EL (cell line): ENCODE measurements around the gene PIH1D1.

Experiments used
- DNase-seq: peaks from one replicate; pipeline ENCODE4 v3.0.0-alpha.2; 2016

Gene PIH1D1

DNA sequence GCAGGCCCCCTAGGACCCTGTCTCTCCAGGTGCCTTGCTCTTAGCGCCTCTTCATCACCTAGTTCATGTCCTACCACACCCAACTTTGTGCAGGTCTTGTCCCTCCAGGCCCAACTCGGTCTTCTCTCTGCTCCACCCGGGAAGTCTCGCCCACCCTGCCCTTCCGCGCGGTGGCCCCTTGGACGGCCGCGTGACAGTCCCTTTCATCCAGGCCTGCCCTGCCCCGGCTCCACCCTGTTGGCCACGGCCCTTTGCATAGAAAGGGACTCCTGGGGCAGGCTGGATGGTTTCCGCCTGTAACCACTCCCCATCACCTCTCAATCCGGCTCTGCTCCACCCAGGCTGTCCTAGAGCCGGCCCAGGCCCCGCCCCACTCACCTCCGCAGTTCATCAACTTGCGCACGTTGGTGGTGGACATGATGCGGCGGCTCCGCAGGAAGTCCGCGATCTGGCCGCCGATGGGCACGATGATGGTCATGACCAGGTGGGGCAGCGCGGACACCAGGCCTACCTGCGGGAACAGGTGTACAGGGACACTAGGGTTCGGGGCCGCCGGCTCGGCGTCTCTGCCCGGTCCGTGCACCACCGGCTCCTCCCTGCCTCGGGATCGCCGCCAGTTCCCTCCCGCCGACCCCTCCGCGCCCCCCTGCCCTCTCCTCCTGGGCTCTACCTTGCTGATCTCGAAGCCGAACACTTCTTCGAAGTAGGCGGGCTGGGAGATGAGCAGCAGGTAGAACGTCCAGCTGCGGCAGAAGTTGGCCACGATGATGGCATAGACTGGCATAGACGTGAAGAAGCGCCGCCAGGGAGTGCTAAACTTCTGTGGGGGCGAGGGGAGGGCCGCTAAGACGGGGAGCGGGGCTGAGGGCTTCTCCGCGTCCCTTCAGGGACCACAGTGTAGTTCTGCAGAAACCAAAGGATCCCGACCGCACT, 19.2 kb downstream of the PIH1D1 start:
- DNase-seq, result no peak

DNA sequence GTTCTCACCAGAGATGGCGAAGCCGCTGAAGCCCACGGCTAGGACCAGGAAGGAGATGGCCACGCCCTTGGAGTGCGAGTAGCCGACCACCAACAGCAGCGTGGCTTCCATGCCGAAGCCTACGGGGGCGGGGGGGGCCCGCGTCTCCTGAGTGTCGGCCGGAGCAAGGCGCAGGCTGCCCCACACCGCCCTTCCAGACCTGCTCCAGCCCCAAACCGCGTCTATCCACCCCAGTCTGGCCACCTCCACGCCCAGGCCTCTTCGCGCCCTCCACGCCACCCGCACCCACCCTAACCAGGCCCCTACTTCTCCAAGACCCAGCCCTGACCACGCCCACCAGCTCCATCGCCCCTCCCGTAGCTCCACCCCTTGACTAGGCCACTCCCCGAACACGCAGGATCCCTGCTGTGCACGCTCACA, 20.3 kb downstream of the PIH1D1 start:
- DNase-seq, result no peak

DNA sequence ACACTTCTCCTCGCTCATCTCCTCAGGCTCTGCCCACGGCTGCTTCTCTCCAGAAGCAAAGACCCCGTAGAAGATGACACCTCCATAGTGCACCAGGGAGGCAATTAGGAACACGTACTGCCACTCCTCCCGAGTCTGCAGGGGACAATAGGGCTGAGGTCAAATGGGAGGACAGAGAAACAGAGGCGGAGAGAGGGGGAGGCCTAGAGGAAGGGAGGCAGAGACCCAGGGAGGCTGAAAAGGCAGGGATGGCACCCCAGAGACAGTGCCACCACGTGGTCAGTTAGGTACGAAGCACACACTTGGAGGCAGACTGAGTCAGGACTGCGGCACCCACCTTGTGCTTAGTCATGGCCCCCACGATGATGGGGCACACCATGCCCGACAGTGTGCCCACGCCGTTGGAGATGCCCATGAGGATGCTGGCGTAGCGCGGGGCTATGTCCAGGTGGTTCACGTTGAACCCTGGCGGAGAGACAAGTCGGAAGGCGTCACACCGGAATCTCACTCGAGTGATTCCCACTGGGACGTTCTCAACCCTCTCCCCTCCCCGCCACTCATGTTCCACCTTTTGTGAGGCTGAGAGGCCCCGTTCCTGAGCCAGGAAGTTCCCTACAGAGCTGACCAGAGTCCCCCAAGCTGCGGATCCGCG, 20.8 kb downstream of the PIH1D1 start:
- DNase-seq, result no peak

DNA sequence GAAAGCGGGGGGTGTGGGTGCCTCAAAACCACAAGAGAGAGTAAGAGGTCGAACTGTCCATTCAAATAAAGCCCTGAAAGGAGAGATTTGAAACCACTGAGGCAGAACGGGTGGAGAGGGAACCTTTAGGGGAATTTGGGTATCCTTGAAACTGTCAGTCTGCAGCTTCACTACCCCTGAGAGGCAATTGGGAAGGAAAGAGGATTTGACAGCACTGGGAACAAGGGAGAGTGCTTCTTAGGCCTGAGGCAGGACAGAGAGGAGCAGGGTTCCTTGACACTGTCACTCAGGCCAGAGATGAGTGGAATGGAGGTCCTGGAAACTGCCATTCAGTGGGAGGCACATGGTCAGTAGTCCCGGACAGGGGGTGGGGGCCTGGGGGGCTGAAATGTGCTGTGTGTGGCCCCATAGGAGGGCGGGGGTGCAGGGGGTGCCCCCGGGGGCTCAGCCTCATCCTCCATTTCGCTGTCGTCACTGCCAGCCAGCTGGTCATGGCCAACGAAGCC, 21.4 kb downstream of the PIH1D1 start:
- no peak for DNase-seq

DNA sequence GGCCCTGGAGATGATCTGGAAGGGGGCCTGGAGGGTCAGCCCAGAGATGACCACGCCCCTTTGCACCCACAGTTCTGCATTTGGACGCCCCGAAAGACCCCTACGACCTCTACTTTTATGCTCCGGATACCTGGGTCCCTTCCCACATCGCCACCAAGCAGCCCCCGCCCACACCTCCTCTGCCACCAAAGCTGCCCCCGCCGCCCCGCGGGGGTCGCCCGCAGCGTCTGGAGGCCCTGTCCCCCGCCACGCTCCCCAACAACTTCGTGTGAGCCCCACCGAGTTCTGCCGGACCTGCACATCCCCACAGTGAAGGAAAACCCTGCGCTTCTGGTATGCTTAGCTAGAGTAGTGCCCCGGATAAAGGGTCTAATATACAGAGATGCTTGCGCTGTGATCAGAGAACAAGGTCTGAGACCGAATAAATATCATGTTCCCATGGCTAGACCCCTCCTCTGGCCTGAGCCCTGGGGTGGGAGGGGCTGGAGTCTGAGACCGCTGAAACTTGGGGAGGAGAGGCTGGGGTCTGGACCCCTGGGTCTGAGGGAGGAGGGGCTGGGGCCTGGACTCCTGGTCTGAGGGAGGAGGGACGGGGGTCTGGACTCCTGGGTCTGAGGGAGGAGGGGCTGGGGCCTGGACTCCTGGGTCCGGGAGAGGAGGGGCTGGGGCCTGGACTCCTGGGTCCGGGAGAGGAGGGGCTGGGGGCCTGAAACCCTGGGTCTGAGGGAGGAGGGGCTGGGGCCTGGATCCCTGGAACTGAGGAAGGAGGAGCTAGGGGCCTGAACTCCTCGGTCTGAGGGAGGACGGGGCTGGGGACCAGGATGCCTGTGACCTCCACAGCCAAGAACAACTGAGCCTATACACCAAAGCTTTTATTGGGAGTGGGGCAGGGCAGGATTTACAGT, 22.8 kb downstream of the PIH1D1 start:
- DNase-seq, result no peak

GRCh38 chr19:49427855-49428546, 23.6 kb downstream of the PIH1D1 start:
- DNase-seq, result no peak

- DNase-seq, result no peak
These were observed 24.3 kb downstream of the PIH1D1 start for GRCh38 chr19:49427339-49427738.

- DNase-seq, result no peak
These were observed 25.6 kb downstream of the PIH1D1 start for GRCh38 chr19:49425922-49426592.

- no peak for DNase-seq
These were observed 26.4 kb downstream of the PIH1D1 start, which contains the start of gene GFY for GRCh38 chr19:49425178-49425577. Gene GFY (plus strand): TSS chr19:49425388. CDS start chr19:49426431, 1,043 bp downstream.

GRCh38 chr19:49423985-49424303, 27.7 kb downstream of the PIH1D1 start:
- no peak for DNase-seq

DNA sequence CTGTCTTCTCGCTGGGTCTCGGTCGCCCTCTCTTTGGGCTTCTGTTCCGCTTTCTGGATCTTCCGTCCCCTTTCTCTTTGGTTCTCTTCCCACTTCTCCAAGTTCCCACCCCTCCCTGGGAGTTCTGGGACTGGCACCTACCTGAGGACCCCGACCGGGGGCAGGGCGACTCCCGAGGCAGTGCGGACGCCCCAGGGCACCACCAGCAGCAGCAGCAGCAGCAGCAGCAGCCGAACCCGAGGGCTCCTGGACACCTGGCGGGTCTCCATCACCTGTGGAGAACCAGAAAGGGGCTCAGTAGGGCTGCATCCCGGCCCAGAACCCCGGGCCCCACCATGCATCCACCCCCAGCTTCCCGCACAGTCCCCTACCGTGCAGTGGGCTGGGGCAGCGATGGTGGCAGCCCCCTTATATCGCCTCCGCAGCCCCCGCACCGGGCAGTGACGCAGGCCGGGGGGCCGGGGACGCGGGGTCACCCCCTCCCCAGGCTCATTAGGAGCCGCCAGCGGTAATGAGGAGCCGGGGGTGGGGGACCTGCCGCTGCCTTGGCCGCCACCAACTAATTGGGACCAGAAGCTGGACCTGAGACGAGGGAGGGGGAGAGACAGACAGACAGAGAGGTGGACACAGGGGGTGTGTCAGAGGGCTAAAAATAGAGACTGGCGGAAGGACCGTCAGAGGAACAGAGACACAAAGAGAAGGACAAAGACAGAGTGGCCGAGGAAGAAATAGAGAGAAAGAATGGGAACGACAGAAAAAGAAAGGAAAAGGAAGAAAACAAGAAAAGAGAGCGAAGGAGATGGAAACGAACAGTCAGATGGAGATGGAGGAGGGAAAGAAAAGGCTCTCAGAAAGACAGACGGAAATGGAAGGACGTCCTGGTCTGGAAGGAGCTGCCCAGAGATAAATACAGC, 28.3 kb downstream of the PIH1D1 start, which contains the start of gene PTH2:
TSS of gene PTH2 (minus strand) at position 371 of the 914 bp plus-strand sequence. CDS start at position 269, 102 bp downstream.
- no peak for DNase-seq

DNA sequence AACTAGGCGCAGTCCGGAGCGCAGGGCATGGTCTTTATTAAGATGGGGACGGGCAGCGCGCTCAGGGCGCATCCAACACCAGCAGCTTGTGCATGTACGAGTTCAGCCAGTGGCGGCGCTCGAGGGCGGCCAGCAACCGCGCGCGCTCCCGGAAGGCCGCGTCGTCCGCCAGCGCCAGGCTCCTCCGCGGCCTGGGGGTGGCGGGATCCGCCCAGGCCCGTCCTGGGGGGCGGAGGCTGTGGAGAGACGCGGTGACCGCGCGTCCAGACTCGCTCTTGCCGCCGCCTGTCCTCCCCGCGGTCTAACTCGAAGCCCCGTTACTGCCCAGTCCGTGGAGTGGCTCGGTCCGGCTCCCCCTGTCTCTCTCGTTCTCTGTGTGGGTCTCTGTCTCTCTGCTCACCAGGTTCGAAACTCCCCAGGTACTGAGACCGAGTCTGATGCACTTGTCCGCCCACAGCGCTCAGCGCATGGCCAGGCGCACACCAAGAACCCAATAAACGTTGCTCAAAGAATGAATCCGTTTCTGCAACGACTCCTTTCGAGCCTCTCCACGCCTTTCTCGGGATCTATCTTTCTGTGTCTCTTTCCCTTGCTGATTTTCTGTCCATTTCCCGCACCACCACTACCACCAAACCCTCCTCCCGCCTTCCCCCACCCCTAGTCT, 29.1 kb downstream of the PIH1D1 start:
- DNase-seq, result peak; percentile 38

GRCh38 chr19:49421878-49422202, 29.8 kb downstream of the PIH1D1 start:
- DNase-seq, result no peak

DNA sequence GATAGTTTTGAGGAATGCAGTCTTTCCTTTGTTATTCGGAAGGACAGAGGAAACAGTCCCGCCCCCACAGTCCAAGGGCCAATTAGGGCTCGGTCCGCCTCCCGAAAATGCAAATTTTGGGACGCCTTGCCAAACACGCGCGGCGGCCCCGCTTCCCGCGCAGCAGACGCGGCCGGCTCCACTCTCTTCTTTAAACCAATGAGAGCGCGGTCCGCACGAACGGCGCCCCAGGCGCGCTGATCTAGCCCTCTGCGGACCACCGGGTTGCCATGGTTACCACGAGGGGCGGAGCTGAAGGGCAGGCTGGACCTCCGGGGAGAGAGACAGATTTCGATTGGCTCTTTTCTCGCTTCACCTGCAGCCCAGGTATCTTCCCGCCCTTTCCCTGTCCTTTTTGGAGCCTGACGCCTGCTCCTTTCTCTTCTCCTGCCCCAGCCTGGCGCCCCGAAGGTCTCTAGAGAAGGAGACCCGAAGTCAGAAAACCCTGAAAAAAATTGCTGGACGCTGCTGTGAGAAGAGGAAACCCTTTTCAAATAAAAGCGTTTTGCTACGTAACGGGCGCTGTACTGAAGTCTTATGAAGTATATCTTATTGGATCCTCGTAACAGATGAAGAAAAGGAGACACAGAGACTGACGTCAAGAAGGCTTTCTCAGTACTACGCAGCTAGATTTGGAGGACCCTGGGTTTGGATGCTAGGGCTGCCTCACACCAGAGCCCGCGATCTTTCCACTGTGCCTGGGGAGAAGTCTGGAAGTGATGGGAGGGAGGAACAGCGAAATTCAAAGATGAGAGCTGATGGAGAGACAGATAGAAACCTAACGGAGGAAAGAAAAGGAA, 30.4 kb downstream of the PIH1D1 start:
- DNase-seq, result peak; percentile 61

DNA sequence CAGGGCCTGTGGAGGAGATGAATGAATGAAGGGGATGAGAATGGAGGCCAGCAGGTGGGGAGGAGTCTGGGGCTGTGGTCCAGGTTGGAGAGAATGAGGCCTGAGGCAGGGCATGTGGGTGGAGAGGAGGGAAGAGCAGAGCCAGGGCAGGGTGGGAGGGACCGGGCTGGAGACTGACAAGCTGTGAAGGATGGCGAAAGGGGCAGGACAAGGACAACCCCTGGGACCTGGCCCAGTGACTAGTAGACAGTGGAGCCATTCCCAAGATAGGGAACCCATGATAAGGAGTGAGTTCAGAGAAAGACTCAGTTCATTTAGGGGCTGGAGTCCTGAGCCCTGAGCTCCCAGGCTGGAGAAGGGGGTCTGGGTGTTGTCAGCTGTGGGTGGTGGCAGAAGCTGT, 31.4 kb downstream of the PIH1D1 start:
- no peak for DNase-seq

DNA sequence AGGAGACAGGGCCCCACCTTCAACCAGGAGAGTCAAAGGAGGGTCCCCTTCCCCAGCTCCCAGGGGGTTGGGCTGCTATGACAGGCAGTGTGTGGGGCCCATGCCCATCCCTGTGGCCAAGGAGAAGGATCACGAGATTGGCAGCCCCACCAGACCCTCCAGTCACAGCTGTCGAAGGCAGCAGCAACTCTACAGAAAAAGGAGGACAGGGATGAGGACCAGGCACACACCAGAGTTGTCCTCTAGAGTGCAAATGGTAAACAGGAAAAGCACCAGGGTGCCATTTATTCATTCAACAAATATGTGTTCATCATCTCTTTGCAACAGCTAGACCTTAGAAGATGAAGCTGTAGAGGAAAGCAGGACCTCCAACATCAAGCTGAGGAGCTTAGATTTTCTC, 32.4 kb downstream of the PIH1D1 start:
- no peak for DNase-seq

DNA sequence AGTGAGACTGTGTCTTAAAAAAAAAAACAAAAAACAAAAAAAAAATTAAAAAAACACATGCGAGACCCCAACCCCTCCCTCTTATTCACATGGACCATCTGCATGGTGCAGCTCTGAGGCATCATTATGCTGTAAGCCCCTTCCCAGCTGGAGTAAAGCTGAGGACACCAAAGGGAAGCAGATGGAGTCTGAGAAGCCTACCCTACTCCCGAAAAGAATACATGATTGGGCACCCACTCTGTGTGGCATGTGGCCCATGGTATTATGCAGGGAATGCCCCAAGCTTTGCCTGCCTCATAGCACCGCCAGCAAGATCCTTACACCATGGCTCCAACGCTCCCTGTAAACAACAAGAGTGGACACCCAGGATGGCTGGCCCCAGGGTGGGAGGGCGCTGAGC, 33.1 kb downstream of the PIH1D1 start:
- DNase-seq, result no peak

- no peak for DNase-seq
These were observed 34.5 kb downstream of the PIH1D1 start for GRCh38 chr19:49417088-49417487.

DNA sequence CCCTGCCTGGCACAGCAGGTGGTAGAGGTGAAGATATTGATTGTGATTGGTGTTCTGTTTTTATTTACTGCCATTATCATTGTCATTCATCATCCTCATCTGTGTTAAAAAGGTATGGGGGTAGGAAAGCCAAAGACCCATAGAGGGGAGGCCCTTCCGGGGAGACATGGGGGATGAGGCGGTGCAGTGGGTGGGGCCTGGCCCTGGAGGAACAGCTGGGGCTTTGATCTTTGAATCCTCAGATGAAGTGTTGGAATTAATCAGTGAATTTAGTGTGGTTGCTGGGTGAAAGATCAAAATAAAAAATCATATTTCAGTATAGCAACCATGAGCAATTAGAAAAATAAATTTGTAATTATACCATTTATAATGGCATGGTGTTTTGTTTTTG, 35.8 kb downstream of the PIH1D1 start:
- DNase-seq, result no peak
